GM10266 (cell line): Measurements from ENCODE around the gene STPG4.

Experiments
- DNase-seq: peaks from one replicate; pipeline ENCODE4 v3.0.0; 2012; ENCODE audit errors: extremely low spot score
- CTCF ChIP-seq: IDR thresholded peaks from 2 replicates; pipeline ENCODE4 v1.5.1; 2012; ENCODE audit warnings: mild to moderate bottlenecking, low read depth; ENCODE audit not compliant: control insufficient read depth, insufficient read depth; ENCODE audit errors: missing control alignments

STPG4 gene

GRCh38 chr2:47086571-47086970 lies 68.5 kb downstream of the STPG4 start:
- no peak for DNase-seq

GRCh38 chr2:47086054-47086471 lies 69.0 kb downstream of the STPG4 start:
- DNase-seq: no peak

More at GRCh38 chr2:47086571-47086970, 68.5 kb downstream of the STPG4 start:
- TF ChIP-seq CTCF: no peak

GRCh38 chr2:47083886-47084687 lies 71.0 kb downstream of the STPG4 start:
- no peak for TF ChIP-seq CTCF
- DNase-seq: no peak

More at GRCh38 chr2:47086054-47086471, 69.0 kb downstream of the STPG4 start:
- TF ChIP-seq CTCF: no peak

GRCh38 chr2:47083485-47083884 lies 71.6 kb downstream of the STPG4 start:
- no peak for TF ChIP-seq CTCF
- no peak for DNase-seq

- DNase-seq: no peak
- no peak for TF ChIP-seq CTCF
Observed at GRCh38 chr2:47083005-47083404, 72.1 kb downstream of the STPG4 start.

- no peak for TF ChIP-seq CTCF
- no peak for DNase-seq
Observed at GRCh38 chr2:47080888-47081301, 74.2 kb downstream of the STPG4 start.
